NCI-H1436 treated with DMSO at 0.1 percent for 48 hours (cell line): ENCODE measurements around the gene PSD4.

Experiments used
- DNase-seq: peaks from one replicate; lab custom pipeline; 2025; lab: John Stamatoyannopoulos, UW

PSD4 gene

GRCh38 chr2:113207021-113207420, 33.2 kb downstream of the PSD4 start:
- no peak for DNase-seq

- DNase-seq: no peak
Measured at GRCh38 chr2:113208396-113208795, 34.6 kb downstream of the PSD4 start.

GRCh38 chr2:113209011-113209645, 35.4 kb downstream of the PSD4 start:
- no peak for DNase-seq

- no peak for DNase-seq
Measured at GRCh38 chr2:113209646-113210171, 35.9 kb downstream of the PSD4 start.

GRCh38 chr2:113211226-113212105, 37.7 kb downstream of the PSD4 start:
- no peak for DNase-seq

DNA sequence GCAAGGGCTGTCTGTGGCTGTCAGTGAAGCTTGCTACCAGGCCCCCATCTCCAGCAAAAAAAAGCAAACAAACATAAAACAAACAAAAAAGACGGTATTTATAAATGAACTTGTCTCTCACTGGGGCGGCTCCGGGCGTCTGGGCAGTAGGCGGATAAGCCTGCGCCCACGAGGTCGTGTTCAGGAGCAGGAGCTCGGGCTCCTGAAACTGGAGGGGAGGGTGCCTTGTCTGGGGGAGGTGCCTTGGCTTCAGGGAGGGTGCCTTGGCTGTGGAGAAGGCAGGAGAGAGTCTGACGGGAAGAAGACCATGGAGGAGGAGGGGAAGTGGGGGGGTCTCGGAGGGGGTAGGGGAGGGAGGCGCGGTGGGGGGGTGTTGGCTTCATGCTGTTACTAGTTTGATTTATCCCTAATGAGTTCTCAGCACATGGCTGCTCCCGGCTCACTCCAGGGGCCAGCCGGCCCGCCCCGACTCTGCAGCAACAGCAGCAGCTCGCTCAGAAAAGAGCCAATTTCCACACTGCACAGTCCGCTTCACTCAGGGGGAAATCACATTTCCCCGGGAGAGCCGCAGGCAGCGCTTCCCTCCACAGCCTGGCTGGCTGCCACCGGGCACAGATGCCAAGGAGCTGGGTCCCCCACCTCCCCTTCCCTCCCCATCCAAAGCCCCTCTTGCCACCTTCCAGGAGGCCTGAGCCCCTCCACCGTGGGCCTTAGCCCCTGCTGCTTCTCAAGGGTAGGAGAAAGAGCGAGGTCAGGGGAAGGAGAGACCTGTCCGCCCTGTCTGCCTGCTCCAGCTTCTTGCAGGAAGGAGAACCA, 38.7 kb downstream of the PSD4 start:
- DNase-seq: no peak

DNA sequence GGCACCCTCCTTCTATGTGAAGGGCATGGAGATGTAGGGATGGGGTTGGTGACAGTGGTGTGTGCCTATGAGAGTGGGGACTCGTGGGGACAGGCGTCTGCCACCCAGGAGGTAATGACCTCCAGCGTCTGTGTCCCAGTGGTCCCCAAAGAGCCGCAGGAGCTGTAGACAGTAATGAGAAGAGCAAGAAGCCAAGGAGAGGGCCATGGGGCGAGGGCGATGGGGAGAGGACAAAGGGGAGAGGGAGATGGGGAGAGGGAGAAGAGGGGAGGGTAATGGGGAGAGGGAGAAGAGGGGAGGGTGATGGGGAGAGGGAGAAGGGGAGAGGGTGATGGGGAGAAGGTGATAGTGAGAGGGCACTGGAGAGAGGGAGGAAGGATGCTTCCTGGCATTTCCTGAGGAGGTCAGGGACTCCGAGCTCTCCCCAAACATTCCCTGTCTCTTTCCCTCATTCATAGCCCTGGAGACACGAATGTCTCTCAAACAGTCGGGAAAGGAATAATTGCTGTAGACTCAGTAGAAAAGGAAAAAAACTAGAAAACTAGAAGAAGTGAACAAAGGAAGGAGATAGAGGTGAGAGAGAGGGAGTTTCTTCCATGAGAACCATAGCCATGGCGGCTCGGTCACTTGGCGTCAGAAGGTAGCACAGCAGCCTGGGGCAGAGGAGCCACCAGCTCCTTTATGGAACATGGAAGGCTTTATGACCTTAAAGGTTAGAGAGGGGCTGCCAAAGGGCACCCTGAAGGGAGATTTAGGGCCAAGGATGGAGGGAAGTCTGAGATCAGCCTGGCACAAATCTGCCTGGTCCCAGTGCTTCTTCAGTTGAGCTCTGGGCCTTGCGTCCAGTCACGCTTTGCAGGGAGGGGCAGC, 39.5 kb downstream of the PSD4 start:
- no peak for DNase-seq

DNA sequence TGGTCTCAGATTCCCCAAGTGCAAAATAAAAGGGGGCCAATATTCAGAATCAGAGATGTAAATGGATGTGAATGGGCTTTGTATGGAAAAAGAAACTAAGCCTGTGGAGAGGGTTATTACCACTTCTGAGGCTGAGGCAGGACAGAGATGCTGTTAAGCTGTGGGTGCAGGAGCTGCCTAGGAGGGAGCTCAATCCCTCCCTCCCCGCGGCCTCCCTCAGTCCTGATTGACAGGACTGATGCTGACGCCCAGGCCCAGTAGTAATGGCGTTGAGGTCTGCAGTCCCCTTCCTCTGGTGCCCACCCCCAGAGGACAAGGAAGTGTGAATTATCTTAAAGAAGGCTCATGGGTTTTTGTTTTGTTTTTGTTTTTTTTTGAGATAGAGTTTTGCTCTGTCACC, 40.4 kb downstream of the PSD4 start:
- DNase-seq: no peak

DNA sequence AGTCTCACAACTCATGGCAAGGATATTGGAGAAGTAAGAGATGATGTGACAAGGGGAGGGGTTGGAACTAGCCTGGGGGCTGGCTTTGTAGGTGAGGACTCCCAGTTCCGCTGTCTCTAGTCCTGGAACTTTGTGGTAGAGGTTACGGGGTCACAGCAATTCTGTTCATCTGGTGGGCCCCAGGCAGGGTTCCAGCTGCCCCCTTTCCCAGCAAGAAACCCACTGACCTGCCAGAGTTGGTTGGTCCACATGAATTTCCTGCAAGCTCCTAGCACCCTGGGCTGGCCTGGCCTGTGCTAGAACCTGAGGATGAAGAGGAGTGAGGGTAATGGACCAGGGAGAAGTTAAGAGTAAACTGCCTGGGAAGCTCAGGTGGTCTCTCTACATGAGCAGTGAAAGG, 41.3 kb downstream of the PSD4 start:
- no peak for DNase-seq

DNA sequence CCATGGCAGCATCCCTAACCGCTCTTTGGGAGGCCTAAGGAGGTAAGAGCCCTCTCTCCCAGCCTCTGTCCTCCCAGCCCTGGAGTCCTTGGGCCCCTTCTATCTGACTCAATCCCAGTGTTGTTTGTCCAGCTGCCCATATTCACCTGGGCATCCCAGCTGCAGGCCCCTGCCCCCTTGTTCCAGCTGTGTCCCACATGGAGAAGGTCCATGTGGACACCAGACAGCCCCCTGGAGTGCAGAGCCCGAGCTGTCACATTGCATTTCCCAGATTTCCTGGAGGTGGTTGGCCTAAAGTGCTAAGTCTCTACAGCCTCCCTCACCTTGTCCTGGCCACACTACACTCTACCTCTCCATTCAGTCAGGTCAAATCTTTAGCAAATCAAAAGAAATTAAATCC, 42.5 kb downstream of the PSD4 start:
- no peak for DNase-seq

DNA sequence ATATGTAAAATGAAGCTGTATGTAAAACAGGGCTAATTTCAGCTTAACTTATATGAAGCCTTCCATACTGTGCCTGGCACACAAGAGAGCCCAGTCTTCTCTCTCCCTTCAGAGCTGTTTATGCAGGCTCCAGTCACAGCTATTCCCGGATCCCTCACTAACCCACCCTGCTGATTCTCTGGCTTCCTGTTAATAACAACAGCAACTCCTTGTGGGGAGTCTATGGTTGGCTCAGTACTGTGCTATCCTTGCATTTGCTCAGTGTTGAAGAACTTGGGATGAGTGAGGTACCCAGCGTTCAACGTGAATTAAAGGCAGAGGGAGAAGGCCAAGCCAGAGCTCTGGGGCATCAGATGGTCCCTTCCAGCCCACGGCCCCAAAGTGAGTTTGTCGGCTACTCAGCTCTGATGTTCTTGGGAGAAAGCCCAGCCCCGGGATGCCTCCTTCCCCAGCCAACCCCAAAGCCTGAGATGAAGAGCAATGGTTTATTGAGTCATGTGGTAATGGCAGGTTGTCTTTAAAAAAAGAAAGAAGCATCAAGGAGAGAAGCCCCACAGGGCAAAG, 43.2 kb downstream of the PSD4 start:
- DNase-seq: no peak

DNA sequence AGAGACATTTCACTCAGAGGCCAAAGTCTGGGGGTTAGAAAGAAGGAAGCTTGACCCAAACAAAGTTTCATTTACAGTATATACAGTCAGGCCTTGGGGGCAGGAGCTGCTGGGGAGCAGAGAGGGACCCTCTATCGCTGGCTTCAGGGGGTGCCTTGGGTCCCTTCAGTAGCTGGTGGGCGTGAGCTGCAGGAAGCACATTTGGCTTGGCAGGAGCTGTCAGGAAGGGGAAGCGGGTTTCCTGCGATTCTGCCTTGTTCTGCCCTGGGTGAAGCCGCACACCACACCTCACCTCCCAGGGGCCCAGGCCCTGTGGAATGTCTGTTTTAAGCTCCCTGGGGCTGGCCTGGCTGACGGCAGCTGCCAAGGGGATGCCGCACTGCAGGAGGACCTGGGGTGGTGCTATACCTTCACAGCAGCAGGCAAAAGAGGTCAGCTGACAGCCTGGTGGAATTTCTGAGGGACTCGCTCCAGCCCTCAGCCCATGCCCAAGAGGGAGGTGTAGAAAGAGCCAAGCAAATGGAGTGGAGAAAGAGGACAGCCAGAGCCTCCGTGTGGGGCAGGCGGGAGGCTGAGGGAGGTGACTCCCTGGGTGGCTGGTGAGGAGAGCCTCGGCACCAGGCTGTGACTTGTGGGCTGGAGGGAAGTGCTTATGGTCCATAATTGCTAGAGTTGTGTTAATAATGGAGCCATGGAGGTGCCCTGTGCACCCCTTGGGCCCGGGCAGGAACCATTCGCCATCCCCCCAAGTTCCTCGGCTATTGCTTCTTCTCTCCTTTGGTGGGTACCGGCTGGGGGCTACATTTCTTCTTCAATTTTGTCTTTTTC, 43.9 kb downstream of the PSD4 start:
- DNase-seq: no peak

- DNase-seq: no peak
Measured at GRCh38 chr2:113218283-113219091, 44.7 kb downstream of the PSD4 start.

DNA sequence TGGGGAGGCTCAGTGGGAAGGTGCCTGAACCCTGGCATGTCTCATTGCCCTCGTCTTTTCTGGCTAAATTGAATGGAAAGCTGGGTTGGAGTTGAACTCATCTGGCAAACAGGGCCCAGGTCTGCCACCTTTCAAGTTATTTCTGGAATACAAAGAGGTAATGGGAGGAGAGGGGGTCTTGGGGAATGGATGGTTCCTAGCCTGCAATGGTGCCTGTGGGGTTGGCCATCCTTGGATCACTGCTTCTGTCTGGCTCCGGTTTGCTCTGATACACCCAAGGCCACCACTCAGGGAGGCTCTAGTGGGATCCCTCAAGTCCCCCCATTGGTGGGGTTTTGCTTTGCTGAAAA, 45.3 kb downstream of the PSD4 start:
- no peak for DNase-seq

DNA sequence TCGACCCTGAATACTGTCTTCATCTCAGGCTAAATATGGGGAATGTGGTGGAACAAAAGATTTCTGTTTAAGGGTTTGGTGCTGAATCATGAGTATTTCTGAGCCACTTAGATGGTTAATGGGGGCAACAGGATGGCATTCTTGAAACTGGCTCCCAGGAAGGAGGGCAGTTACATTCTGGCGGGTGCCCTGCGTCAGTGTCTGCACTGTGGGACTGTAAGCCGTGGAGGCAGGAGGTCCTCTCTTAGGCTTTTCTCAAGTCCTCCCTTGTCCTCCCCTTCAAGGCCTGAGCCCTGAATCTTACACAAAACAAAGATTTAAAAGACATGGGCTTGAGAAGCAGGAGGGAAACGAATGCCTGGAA, 45.7 kb downstream of the PSD4 start:
- no peak for DNase-seq

DNA sequence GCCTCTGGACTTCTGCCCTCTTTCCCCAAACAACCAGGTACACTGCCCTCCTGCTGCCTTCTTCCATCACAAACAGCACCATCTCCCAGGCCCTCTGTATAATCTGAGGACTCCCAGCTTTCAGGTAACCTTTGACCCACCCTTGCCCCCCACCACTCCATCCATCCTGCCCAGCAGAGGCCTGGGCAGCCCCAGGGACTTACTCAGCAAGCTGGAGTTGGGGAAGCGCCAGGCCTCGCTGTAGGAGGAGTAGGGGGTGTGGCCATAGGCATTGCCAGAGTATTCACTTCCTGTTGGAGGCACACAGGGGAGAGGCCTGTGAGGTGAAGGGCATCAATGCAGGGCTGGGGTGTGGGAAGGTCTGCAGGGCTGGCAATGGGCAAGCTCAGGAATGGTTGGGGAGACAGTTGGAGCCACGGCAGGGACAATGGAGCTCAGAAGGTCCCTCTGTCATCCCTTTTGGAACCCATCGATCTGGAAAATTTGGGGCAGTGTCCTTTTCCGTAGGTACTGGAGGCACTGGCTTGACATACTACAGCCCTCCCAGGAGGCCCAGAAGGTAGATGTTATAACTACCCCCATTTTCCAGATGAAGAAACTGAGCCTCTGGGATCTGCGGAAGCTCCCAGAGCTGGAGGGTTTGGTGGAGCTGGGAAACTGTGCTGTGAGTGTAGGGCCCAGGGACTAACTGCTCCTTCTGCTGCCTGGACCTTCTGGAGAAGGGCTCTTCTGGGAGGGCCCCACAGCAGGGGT, 46.3 kb downstream of the PSD4 start:
- no peak for DNase-seq

- DNase-seq: no peak
Measured at GRCh38 chr2:113220970-113221708, 47.4 kb downstream of the PSD4 start.

GRCh38 chr2:113221846-113222245, 48.1 kb downstream of the PSD4 start:
- DNase-seq: no peak
